ENCODE measurements around the gene RNF220. TPM values are rescaled to one million over a fixed set of nuclear protein-coding genes. Genes with fewer than 3 reads are reported as not detected.

The RNF220 gene
- total and polyA plus RNA-seq, 2 of the 4 experiments (the other 2 are of a cell fraction), result 71.8 to 77.1 TPM

- TF ChIP-seq ELK1 (IDR thresholded peaks at IDR 0.05; ENCODE audit: borderline replicate concordance, low read depth, low read length) (no peak), POLR2A (IDR thresholded peaks at IDR 0.05; ENCODE audit: low read depth, low read length) (no peak)
These were observed 18.8 kb downstream of the RNF220 start (continued) for GRCh38 chr1:44423591-44424537.

- Histone ChIP-seq H3K23ac (ENCODE audit: low read depth, low read length) (no peak overlapping the region), H3K4me1 (ENCODE audit: control insufficient read depth, insufficient read depth, low read length) (no peaks in the 10 kb centered on the region), H3K79me1 (ENCODE audit: low read depth in 1 of 2, low read length in 2 of 2) (no peaks in the 10 kb centered on the region), H3K4me2 (ENCODE audit: low read depth, low read length) (no peak overlapping the region), H2AFZ (replicated peaks; ENCODE audit: low read length, poor library complexity) (no peak overlapping the region), H4K91ac (ENCODE audit: insufficient read depth, low read depth, low read length) (no peak overlapping the region), H3K27me3 (ENCODE audit: control insufficient read depth, insufficient read depth, low read length) (peaks cover 82% of the 10 kb centered on the region), H2BK5ac (ENCODE audit: low read depth, low read length, poor library complexity, severe bottlenecking) (no peak overlapping the region), H4K8ac (ENCODE audit: low read depth in 2 of 2, low read length in 2 of 2) (no peak overlapping the region), H2BK15ac (ENCODE audit: low read depth, low read length) (no peak overlapping the region), H3K36me3 (ENCODE audit: control insufficient read depth, insufficient read depth, low read length) (no peaks in the 10 kb centered on the region), H3K4ac (ENCODE audit: low read depth, low read length) (no peak overlapping the region), H3K4me3 (ENCODE audit: insufficient read depth, low read depth, low read length) (no peak overlapping the region), H3K9me1 (ENCODE audit: insufficient read depth, low read length) (peaks cover 2% of the 10 kb centered on the region; the same call in 1 of the 2 replicates), H4K20me1 (ENCODE audit: insufficient read depth, low read length) (no peaks in the 10 kb centered on the region), H3K18ac (ENCODE audit: low read depth, low read length) (no peak overlapping the region), H2BK120ac (ENCODE audit: low read depth, low read length) (no peak overlapping the region), H2BK20ac (ENCODE audit: low read depth, low read length) (no peak overlapping the region), H2AK9ac (replicated peaks; ENCODE audit: low read depth, low read length, poor library complexity) (no peak overlapping the region), H3K27ac (ENCODE audit: insufficient read depth, low read length) (no peak overlapping the region), H3K14ac (replicated peaks; ENCODE audit: low read depth, low read length) (no peak overlapping the region), H4K5ac (ENCODE audit: low read depth, low read length) (no peak overlapping the region), H3K9ac (ENCODE audit: low read depth, low read length) (no peak overlapping the region), H3K56ac (ENCODE audit: extremely low read depth, insufficient read depth, low read length) (no peak overlapping the region), H3K9me3 (ENCODE audit: control insufficient read depth, insufficient read depth, low read length) (no peaks in the 10 kb centered on the region), H2AK5ac (ENCODE audit: low read depth, low read length) (no peak overlapping the region)
- in situ Hi-C loops (cut with MboI; ENCODE audit: low sequenced_read_pairs) (no loop called here), dilution Hi-C loops (cut with HindIII; ENCODE audit: low sequenced_read_pairs, unreplicated experiment) (no loop called here), intact Hi-C loops (cut with micrococcal nuclease) (loop anchor here (5.0 kb wide), 1 partner anchor 53 kb away; no protein-coding TSS in a partner anchor)
- DNase-seq (no peak), ATAC-seq (ENCODE audit: low read depth) (no peak)
- WGBS, 2 experiments (ENCODE audit: extremely low coverage in 2 of 2, insufficient read length in 1 of 2), result no CpG with 5 or more reads among the region's 9 CpGs
- no TSS peak for BruUV-seq (replicated peaks)
- ChIA-PET CTCF (no interaction called here), POLR2A (ENCODE audit: unreplicated experiment) (no interaction called here)
- TF ChIP-seq USF2 (IDR thresholded peaks at IDR 0.05; ENCODE audit: low read depth, low read length) (no peak), ELK1 (IDR thresholded peaks at IDR 0.05; ENCODE audit: borderline replicate concordance, low read depth, low read length) (no peak), MAZ (IDR thresholded peaks at IDR 0.05; ENCODE audit: borderline replicate concordance, low read depth, low read length) (no peak), FOS (IDR thresholded peaks at IDR 0.05; ENCODE audit: low read depth, low read length) (no peak)
These were observed 19.7 kb downstream of the RNF220 start for GRCh38 chr1:44424747-44425146.
